Activated CD4-positive, alpha-beta T cell treated with anti-CD3 and anti-CD28 coated beads, Interleukin-2, amount 50 U/mL, for 4 hours (primary cell): ENCODE results near the gene NDE1.
"Not testable (repeated sequence)": the region's sequence is repeated elsewhere in the genome, so short reads cannot be mapped to it uniquely, and the experiment has no call there.

Experiments used
- DNase-seq, 2 experiments: peaks; one replicate each; pipeline ENCODE4 v3.0.0-alpha.2; 2020

NDE1 gene

GRCh38 chr16:15621456-15621855 is 28.6 kb upstream of the NDE1 start:
- no peak for DNase-seq

- no peak for DNase-seq
Measured at GRCh38 chr16:15621889-15622288, 28.2 kb upstream of the NDE1 start.

DNA sequence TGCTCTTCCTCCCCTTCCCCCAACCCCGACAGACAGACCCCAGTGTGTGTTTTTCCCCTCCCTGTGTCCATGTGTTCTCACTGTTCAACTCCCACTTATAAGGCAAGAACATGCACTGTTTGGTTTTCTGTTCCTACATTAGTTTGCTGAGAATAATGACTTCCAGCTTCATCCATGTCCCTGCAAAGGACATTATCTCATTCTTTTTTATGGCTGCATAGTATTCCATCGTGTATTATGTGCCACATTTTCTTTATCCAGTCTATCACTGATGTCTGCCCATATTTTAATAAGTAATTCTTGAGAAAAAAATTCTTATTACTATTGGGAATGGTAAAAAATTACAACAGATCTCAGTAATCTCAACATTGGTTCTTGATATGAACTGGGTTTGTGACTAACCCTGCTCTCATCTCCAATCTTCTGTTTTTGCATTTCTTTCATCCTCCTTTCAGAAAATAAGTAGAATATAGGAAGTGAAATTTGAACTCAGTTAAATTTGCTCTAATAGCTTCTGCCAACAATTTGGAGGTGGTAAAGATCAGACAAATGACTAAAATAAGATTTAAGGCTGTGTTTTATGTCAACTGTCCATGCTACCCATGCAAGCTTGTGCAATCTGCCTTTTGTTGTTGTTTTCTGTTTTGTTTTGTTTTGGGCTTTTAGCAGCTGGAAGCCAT is 18.2 kb upstream of the NDE1 start:
- DNase-seq, result no peak

DNA sequence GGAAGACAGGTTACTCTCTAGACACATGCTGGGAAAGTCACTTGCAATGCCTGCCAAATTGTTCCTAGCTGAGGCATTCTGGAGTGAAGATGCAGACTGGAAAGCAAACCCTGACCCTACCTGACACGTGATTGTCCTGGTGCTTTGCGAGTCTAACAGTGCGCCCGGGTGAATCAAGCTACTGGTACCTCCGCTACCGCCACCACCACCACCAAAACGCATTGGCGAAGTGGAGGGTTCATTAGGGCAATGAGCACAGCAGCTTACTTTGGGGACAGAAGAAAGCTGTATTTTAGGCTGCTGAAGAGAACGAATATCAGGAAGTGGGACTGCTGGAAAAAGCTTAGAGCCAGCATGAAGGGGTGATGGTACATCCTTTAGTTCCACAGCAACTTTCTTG is 14.1 kb upstream of the NDE1 start:
- DNase-seq, result no peak

DNA sequence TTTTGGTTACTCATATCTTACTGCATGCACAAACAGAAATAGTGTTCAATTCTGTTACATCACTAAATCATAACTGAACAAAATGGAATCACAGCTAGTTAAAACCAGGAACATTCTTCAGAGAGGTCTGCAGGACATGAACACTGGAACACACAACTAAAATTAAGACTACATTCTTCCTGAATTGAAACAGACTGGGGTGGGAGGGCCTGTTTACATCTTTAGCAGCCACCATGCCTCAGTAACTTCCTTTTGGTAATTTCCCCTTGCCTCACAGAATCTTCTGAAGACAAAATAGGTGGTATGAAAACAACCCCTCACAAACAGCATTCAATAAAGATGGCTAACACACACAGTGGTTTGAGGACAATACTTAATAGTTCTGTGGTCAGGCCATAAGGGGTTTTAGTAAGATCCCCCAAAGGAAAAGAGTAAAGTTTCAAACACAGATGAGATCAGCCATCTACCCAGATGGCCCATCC is 13.6 kb upstream of the NDE1 start:
- DNase-seq, result no peak

DNA sequence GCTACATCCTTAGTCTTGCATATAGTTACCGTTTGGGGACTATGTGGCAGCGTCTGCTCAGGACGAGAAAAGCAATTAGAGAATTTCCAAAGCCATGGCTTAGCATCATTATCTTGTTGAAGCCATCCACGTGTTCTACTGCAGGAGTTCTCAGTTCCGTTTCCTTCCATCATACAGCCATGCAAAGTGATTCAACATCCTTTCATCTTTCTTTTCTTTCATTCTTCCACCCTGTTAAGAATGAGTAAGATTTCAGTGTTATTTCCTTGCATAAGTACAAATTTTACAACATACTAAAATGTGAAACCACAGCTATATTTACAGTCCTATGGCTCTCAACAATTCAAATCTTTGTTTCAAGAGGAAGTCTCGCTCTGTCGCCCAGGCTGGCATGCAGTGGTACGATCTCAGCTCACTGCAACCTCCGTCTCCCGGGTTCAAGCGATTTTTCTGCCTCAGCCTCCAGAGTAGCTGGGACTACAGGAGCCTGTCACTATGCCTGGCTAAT is 10.9 kb upstream of the NDE1 start:
- DNase-seq, result no peak

GRCh38 chr16:15640966-15641365 is 9.1 kb upstream of the NDE1 start:
- no peak for DNase-seq

GRCh38 chr16:15641753-15642556 is 8.1 kb upstream of the NDE1 start:
- DNase-seq, result no peak

DNA sequence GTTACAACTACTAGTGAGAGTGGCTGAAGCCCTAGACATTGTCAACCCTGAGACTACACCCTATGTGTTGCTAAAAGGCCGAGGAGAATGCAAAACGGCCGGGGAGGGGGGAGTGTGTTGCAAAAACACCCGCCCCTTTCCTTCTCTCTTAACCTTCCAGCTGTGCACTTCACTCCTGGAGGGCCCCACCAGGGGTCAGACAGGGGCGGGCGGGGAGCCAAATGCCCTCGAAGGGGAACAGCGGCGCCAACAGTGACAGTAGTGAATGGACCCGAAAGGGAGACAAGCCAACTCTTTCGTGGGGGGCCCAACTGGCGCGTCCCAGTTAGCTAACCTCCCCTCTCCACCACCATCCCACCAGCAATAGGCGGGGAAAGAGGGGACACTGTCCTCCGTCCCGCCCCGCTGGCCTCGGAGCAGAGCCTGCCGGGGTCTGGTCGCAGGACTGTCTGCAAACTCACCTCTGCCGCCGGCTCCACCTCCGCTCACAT is 7.4 kb upstream of the NDE1 start:
- DNase-seq, result peak; percentile 66 to 67

DNA sequence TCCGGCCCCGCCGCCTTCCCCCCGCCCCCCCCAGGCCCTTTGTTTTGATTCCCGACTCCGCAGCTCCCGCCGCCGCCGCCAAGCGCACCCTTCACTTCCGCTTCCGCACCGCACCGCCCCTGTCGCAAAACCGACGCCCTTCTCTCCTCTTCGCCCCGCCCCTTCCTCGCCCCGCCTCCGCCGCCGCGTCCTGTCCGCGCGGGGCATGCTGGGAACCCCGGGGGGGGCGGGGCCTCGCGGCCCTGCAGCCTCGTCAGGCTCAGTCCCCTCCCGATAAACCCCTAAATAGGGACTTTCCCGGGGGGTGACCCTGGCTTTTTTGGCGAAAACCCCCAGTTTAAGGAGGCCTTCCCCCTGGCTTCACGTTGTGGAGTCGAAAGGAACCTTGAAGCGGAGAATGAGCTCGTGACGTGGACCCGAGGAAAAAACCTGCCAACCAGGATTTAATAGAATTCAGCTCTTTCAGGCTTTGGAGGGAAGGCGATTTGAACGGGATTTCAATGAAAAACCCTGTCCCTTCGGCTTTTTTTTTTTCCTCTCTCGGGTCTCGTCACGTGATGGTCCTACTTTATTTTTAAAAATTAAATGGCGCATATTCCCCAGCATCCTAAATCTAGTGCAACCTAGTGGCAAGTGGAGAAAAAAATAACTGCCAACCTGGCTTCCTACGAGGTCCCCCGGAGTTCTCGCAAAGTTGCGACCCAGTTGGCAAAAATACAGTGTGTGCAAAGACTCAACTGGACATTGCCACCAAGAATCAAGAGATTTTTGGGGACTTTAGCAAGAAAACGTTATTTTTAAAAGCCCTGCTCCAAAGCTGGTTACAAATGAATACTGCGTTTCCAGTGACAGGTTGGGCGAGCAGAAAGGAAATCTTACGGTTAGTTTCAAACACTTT is 6.7 kb upstream of the NDE1 start, which contains the start of gene MARF1:
Gene MARF1, minus strand, starts transcription at position 107 of the 898 bp plus-strand sequence. CDS start 3,921 bp downstream, outside the sequence.
- DNase-seq, result peak; percentile 99

- no peak for DNase-seq
Measured at GRCh38 chr16:15643946-15644250, 6.1 kb upstream of the NDE1 start.

DNA sequence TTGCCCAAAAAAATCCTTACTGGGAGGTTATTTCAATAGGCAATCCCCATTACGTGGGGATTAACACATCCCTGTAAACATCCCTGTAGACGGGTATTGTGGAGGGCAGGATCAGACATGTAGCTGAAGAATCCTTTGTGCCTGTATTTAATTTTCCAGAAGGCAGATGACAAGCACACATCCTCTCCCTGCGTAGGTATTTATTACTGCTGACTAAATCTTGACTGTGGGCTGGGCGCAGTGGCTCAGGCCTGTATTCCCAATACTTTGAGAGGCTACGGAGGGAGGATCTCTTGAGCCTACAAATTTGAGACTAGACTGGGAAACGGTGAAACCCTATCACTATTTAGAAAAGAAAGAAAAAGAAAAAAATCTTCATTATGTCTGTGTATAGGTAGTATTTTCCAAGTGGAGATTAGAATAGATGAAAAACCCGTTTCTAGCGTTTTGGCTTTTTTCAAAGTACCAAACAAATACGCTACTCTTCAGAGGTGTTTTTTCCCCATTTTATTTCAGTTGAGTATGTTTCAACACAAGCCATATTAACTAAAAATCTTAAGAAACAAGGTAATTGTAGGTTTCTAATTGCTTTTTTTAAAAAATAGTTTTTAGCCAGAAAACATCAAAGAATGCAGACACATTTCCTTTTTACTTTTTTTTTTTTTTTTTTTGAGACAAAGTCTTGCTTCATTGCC is 5.6 kb upstream of the NDE1 start:
- DNase-seq, result no peak

DNA sequence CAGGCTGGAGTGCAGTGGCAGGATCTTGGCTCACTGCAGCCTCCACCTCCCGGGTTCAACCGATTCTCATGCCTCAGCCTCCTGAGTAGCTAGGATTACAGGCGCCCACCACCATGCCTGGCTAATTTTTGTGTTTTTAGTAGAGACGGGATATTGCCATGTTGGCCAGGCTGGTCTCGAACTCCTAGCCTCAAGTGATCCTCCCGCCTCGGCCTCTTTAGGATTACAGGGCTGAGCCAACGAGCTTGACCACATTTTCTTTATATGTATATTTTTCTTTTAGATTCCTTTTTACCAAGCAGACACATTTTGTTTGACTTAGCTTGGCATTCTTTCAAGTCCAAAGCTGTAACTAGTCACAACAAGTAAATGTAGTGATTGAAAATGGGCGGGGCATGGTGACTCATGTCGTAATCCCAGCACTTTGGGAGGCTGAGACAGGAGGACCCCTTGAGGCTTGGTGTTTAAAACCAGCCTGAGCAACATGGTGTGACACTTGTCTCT is 5.0 kb upstream of the NDE1 start:
- peak in 1 of 2 experiments; percentile 16 for DNase-seq

DNA sequence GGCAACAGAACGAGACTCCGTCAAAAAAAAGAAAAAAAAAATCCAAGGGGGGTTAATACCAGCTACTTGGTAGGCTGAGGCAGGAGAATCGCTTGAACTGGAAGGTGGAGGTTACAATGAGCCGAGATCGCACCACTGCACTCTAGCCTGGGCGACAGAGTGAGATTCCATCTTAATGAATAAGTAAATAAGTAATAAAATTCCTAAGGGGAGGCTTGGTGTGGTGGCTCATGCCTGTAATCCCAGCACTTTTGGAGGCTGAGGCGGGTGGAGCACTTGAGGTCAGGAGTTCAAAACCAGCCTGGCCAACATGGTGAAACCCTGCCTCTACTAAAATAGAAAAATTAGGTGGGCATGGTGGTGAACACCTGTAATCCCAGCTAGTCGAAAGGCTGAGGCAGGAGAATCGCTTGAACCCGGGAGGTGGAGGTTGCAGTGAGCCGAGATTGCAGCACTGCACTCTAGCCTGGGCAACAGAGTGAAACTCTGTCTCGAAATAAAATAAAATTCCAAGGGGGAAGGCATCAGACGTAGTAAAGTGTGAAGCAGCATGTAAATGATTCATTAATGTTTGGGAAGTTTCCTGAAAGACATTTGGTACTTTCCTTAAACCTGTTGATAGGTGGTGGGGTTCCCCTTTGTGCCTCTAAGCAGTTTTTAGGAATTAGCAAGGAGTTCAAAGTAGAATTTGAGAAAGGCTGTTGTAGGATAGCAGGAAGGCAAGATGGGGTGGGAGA is 3.3 kb upstream of the NDE1 start:
- DNase-seq, result not testable (repeated sequence)

- DNase-seq, result no peak
Measured at GRCh38 chr16:15647294-15648014, 2.6 kb upstream of the NDE1 start.

GRCh38 chr16:15648135-15648730 is 1.8 kb upstream of the NDE1 start:
- DNase-seq, result no peak

GRCh38 chr16:15649311-15649710 is 734 bp upstream of the NDE1 start:
- not testable (repeated sequence) for DNase-seq

- no peak for DNase-seq
Measured at GRCh38 chr16:15649727-15650018, 372 bp upstream of the NDE1 start.

- peak; percentile 24 to 29 for DNase-seq
Measured at GRCh38 chr16:15650698-15651171, 690 bp downstream of the NDE1 start.
